HEK293 (cell line): ENCODE results near the gene HNRNPC.

Source experiments
- CTCF ChIA-PET: fragments of 350-600 bp; formaldehyde crosslinking; extraction: SDS; loops from one replicate; lab custom pipeline; 2021; ENCODE audit warnings: antibody characterized with exemption; lab: Yijun Ruan, JAX
- POLR2A ChIA-PET: fragments of 300-600 bp; formaldehyde crosslinking; extraction: SDS; loops from one replicate; lab custom pipeline; 2020; ENCODE audit warnings: antibody characterized with exemption, inconsistent platforms; lab: Yijun Ruan, JAX
- H3K27ac ChIP-seq: fragments of 200-500 bp; sonication (Bioruptor generic); 2 replicates; pipeline ENCODE4 v1.5.1; 2014; ENCODE audit warnings: low read depth, low read length, control low read depth, inconsistent platforms; ENCODE audit errors: extremely low read depth
- H3K36me3 ChIP-seq, 2 experiments: fragments of 200-500 bp in 1 of 2; sonication (Bioruptor generic) in 1 of 2; 1 replicate in 1 of 2; 2 replicates in 1 of 2; pipeline ENCODE4 v1.5.1; 2014 to 2017; ENCODE audit warnings: inconsistent platforms in 2 of 2, low read length in 2 of 2; ENCODE audit not compliant: control insufficient read depth in 2 of 2, insufficient read depth in 1 of 2
- H3K4me1 ChIP-seq: fragments of 200-500 bp; sonication (Bioruptor generic); 2 replicates; pipeline ENCODE4 v1.5.1; 2014; ENCODE audit warnings: mild to moderate bottlenecking, low read length, inconsistent platforms; ENCODE audit not compliant: control insufficient read depth, insufficient read depth
- H3K4me3 ChIP-seq: 2 replicates; pipeline ENCODE4 v1.5.1; 2011; ENCODE audit warnings: low read depth, mild to moderate bottlenecking, control low read depth, low read length, moderate library complexity
- H3K9me3 ChIP-seq: fragments of 200-500 bp; sonication (Bioruptor generic); 2 replicates; pipeline ENCODE4 v1.5.1; 2014; ENCODE audit warnings: low read depth, low read length, inconsistent platforms; ENCODE audit not compliant: control insufficient read depth, insufficient read depth
- GLIS1 ChIP-seq: fragments of 450-650 bp; formaldehyde crosslinking; IDR thresholded peaks from 2 replicates; pipeline ENCODE4 v1.5.1; 2016; ENCODE audit warnings: missing biosample characterization, missing genetic modification characterization
- KLF10 ChIP-seq: fragments of 450-650 bp; IDR thresholded peaks from 2 replicates; pipeline ENCODE4 v1.5.1; 2018; ENCODE audit warnings: missing biosample characterization, mild to moderate bottlenecking, missing genetic modification characterization
- SALL2 ChIP-seq: fragments of 450-650 bp; formaldehyde crosslinking; IDR thresholded peaks from 2 replicates; pipeline ENCODE4 v1.5.0; 2017; ENCODE audit warnings: missing biosample characterization, mild to moderate bottlenecking, missing genetic modification characterization, borderline replicate concordance
- YY1 ChIP-seq: fragments of 450-650 bp; formaldehyde crosslinking; IDR thresholded peaks from 2 replicates; pipeline ENCODE4 v1.5.1; 2018; ENCODE audit warnings: missing biosample characterization, missing genetic modification characterization
- ZBTB17 ChIP-seq: fragments of 450-650 bp; formaldehyde crosslinking; IDR thresholded peaks from 2 replicates; pipeline ENCODE4 v1.5.1; 2016; ENCODE audit warnings: missing biosample characterization, missing genetic modification characterization
- ZFP37 ChIP-seq: fragments of 450-650 bp; formaldehyde crosslinking; IDR thresholded peaks from 2 replicates; pipeline ENCODE4 v1.5.1; 2016; ENCODE audit warnings: missing biosample characterization, missing genetic modification characterization
- ZIC2 ChIP-seq: fragments of 450-650 bp; formaldehyde crosslinking; IDR thresholded peaks from 2 replicates; pipeline ENCODE4 v1.5.1; 2016; ENCODE audit warnings: missing biosample characterization, missing genetic modification characterization
- ZNF133 ChIP-seq: fragments of 450-650 bp; formaldehyde crosslinking; IDR thresholded peaks from 2 replicates; pipeline ENCODE4 v1.5.1; 2016; ENCODE audit warnings: missing biosample characterization, missing genetic modification characterization
- ZNF155 ChIP-seq: fragments of 450-650 bp; formaldehyde crosslinking; IDR thresholded peaks from 2 replicates; pipeline ENCODE4 v1.5.1; 2016; ENCODE audit warnings: missing biosample characterization, missing genetic modification characterization
- ZNF202 ChIP-seq: fragments of 450-650 bp; formaldehyde crosslinking; IDR thresholded peaks from 2 replicates; pipeline ENCODE4 v1.5.1; 2016; ENCODE audit warnings: missing biosample characterization, missing genetic modification characterization, borderline replicate concordance
- ZNF394 ChIP-seq: fragments of 450-650 bp; formaldehyde crosslinking; IDR thresholded peaks from 2 replicates; pipeline ENCODE4 v1.5.1; 2016; ENCODE audit warnings: missing biosample characterization, missing genetic modification characterization, mild to moderate bottlenecking, moderate library complexity, borderline replicate concordance
- ZNF518A ChIP-seq: fragments of 450-650 bp; formaldehyde crosslinking; conservative IDR thresholded peaks from 2 replicates; pipeline ENCODE4 v1.5.1; 2016; ENCODE audit warnings: low read depth, missing biosample characterization, missing genetic modification characterization
- ZNF558 ChIP-seq: fragments of 450-650 bp; formaldehyde crosslinking; IDR thresholded peaks from 2 replicates; pipeline ENCODE4 v1.5.1; 2016; ENCODE audit warnings: missing biosample characterization, missing genetic modification characterization
- ZNF560 ChIP-seq: fragments of 450-650 bp; formaldehyde crosslinking; IDR thresholded peaks from 2 replicates; pipeline ENCODE4 v1.5.1; 2017; ENCODE audit warnings: missing biosample characterization, missing genetic modification characterization, borderline replicate concordance
- ZNF777 ChIP-seq: fragments of 450-650 bp; formaldehyde crosslinking; IDR thresholded peaks from 2 replicates; pipeline ENCODE4 v1.5.1; 2017; ENCODE audit warnings: missing biosample characterization, missing genetic modification characterization, borderline replicate concordance
- ZNF843 ChIP-seq: fragments of 450-650 bp; formaldehyde crosslinking; IDR thresholded peaks from 2 replicates; pipeline ENCODE4 v1.5.1; 2016; ENCODE audit warnings: missing biosample characterization, missing genetic modification characterization
- TF ChIP-seq, protein P1 (sequence below): fragments of 450-650 bp; formaldehyde crosslinking; IDR thresholded peaks from 2 replicates; pipeline ENCODE4 v1.5.1; 2016; ENCODE audit warnings: missing biosample characterization, missing genetic modification characterization
- TF ChIP-seq, protein P2 (sequence below): fragments of 450-650 bp; IDR thresholded peaks from 2 replicates; pipeline ENCODE4 v1.5.1; 2018; ENCODE audit warnings: missing biosample characterization, missing genetic modification characterization

HNRNPC gene

GRCh38 chr14:21171128-21171527 is 98.1 kb downstream of the HNRNPC start (continued):
- no peak for TF ChIP-seq ZNF518A (tag by site-specific recombination)
- no peak for TF ChIP-seq ZNF133
- TF ChIP-seq KLF10 (tag by site-specific recombination) = no peak
- no peak for TF ChIP-seq ZNF394 (tag by site-specific recombination)
- TF ChIP-seq ZFP37 (tag by site-specific recombination) = no peak
- no peak for TF ChIP-seq ZNF155 (tag by site-specific recombination)
- TF ChIP-seq, protein P1, sequence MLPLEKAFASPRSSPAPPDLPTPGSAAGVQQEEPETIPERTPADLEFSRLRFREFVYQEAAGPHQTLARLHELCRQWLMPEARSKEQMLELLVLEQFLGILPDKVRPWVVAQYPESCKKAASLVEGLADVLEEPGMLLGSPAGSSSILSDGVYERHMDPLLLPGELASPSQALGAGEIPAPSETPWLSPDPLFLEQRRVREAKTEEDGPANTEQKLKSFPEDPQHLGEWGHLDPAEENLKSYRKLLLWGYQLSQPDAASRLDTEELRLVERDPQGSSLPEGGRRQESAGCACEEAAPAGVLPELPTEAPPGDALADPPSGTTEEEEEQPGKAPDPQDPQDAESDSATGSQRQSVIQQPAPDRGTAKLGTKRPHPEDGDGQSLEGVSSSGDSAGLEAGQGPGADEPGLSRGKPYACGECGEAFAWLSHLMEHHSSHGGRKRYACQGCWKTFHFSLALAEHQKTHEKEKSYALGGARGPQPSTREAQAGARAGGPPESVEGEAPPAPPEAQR (tag by site-specific recombination) = no peak
- TF ChIP-seq ZIC2 (tag by site-specific recombination) = no peak
- TF ChIP-seq ZBTB17 (tag by site-specific recombination) = no peak
- TF ChIP-seq, protein P2, sequence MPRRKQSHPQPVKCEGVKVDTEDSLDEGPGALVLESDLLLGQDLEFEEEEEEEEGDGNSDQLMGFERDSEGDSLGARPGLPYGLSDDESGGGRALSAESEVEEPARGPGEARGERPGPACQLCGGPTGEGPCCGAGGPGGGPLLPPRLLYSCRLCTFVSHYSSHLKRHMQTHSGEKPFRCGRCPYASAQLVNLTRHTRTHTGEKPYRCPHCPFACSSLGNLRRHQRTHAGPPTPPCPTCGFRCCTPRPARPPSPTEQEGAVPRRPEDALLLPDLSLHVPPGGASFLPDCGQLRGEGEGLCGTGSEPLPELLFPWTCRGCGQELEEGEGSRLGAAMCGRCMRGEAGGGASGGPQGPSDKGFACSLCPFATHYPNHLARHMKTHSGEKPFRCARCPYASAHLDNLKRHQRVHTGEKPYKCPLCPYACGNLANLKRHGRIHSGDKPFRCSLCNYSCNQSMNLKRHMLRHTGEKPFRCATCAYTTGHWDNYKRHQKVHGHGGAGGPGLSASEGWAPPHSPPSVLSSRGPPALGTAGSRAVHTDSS (tag by site-specific recombination) = no peak
- TF ChIP-seq ZNF558 (tag by site-specific recombination) = no peak

DNA sequence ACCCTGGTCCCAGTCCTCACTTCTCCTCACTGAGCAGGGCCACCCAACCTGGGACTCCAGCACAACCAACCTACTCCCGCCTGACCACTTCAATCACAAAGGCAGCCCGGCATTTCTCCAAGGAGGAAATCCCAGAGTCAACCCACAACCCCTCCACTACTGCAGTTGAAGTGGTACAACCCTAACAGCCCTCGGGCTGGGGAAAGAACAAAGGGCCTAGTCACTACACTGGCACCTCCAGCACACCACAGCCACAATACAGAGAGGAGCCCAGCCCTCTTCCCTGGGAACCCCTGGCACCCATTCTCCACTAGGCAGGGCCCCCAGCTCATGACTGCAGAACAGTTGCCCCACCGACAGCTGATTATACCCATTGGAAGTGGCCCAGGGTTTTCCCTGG is 99.7 kb downstream of the HNRNPC start:
- POLR2A ChIA-PET = interaction anchor here (0.6 kb wide), 1 partner anchor 208 kb away, joined by 4 read pairs; no protein-coding TSS in a partner anchor
- H3K27ac ChIP-seq = no peak overlapping the region
- no peaks in the 10 kb centered on the region for H3K36me3 ChIP-seq
- TF ChIP-seq ZNF202 = no peak
- TF ChIP-seq ZNF843 (tag by site-specific recombination) = no peak
- TF ChIP-seq GLIS1 (tag by site-specific recombination) = no peak
- TF ChIP-seq ZNF560 (tag by site-specific recombination) = no peak
- TF ChIP-seq ZNF777 (tag by site-specific recombination) = no peak
- TF ChIP-seq SALL2 (tag by site-specific recombination) = no peak
- no peak for TF ChIP-seq YY1 (tag by site-specific recombination)
- TF ChIP-seq, all 188 proteins: peak for 0
- Histone ChIP-seq H3K9me3 (no peaks in the 10 kb centered on the region), H3K4me3 (no peak overlapping the region), H3K4me1 (peaks cover 2% of the 10 kb centered on the region; the same call in 1 of the 2 replicates)
- CTCF ChIA-PET = no interaction called here
